Gastroesophageal sphincter (tissue), 4 donors: ENCODE data around the gene ZAR1. TPM values are rescaled to one million over a fixed set of nuclear protein-coding genes. Genes with fewer than 3 reads are reported as not detected.

Source experiments
- ATAC-seq: fragments of 150-250 bp; one replicate; pipeline ENCODE4 v1.9.1; 2016; ENCODE audit warnings: mild to moderate bottlenecking, moderate library complexity
- H3K27ac ChIP-seq, 4 donors: fragments of 200-600 bp; sonication (generic) in 3 of 4; 1 replicate in 3 of 4; 2 replicates in 1 of 4; pipeline ENCODE4 v1.5.1; 2016 to 2019
- H3K27me3 ChIP-seq: fragments of 200-600 bp; sonication (generic); one replicate; pipeline ENCODE4 v1.5.1; 2019
- H3K36me3 ChIP-seq, 2 donors: fragments of 200-600 bp; sonication (generic); one replicate each; pipeline ENCODE4 v1.5.1; 2019; ENCODE audit warnings: control low read depth in 1 of 2
- H3K4me1 ChIP-seq, 3 donors: fragments of 200-600 bp; sonication (generic); 1 replicate in 2 of 3; 2 replicates in 1 of 3; pipeline ENCODE4 v1.5.1; 2016 to 2019; ENCODE audit warnings: control low read depth in 2 of 3
- H3K4me3 ChIP-seq, 2 donors: fragments of 200-600 bp; sonication (generic); one replicate each; pipeline ENCODE4 v1.5.1; 2019; ENCODE audit warnings: mild to moderate bottlenecking in 1 of 2, moderate library complexity in 1 of 2
- H3K9me3 ChIP-seq, 3 donors: fragments of 200-600 bp; sonication (generic); one replicate each; pipeline ENCODE4 v1.5.1; 2017 to 2019; ENCODE audit warnings: control low read depth in 2 of 3
- CTCF ChIP-seq, 4 experiments: fragments of 200-600 bp in 2 of 4; fragments of 450-650 bp in 2 of 4; sonication (generic) in 1 of 4; IDR thresholded peaks; one replicate each; pipeline ENCODE4 v1.5.1; 2017 to 2019; ENCODE audit warnings: antibody characterized with exemption in 4 of 4, mild to moderate bottlenecking in 2 of 4, moderate library complexity in 2 of 4
- EP300 ChIP-seq: sonication (generic); formaldehyde crosslinking; IDR thresholded peaks from one replicate; pipeline ENCODE4 v1.6.1; 2017; ENCODE audit warnings: antibody characterized with exemption, mild to moderate bottlenecking
- POLR2A ChIP-seq, 2 donors: fragments of 450-650 bp; IDR thresholded peaks; one replicate each; pipeline ENCODE4 v1.6.1; 2017; ENCODE audit warnings: antibody characterized with exemption in 2 of 2, mild to moderate bottlenecking in 2 of 2, moderate library complexity in 1 of 2
- POLR2AphosphoS5 ChIP-seq: sonication (generic); formaldehyde crosslinking; IDR thresholded peaks from one replicate; pipeline ENCODE4 v1.6.1; 2017; ENCODE audit warnings: antibody characterized with exemption
- WGBS, 2 donors: methylation state at CpG; one replicate each; pipeline ENCODE4 v1.1.5; 2018; ENCODE audit warnings: low coverage in 1 of 2; 5-methylcytosine and 5-hydroxymethylcytosine counted together
- total RNA-seq, 4 donors: library from RNA; depleted of rRNA; stranded (reverse); fragments of >200 nt; gene quantifications; one replicate each; pipeline ENCODE4 v1.1.0, GENCODE V29; 2016

ZAR1 gene
- total RNA-seq, 4 donors from 2014 or later = not detected

GRCh38 chr4:48467891-48468290, 22.2 kb upstream of the ZAR1 start:
- WGBS, 2 donors = 48 to 51% methylated on average over 2 of the region's 5 CpGs
- Histone ChIP-seq H3K4me3 (no peak overlapping the region), H3K27ac (no peak overlapping the region), H3K36me3 (no peaks in the 10 kb centered on the region), H3K4me1 (no peaks in the 10 kb centered on the region), H3K9me3 (peaks cover 0 to 7% (median 0%) of the 10 kb centered on the region in 3 donors), H3K27me3 (no peaks in the 10 kb centered on the region)
- no peak for ATAC-seq
- TF ChIP-seq POLR2AphosphoS5 (no peak), EP300 (no peak), POLR2A (IDR thresholded peaks at IDR 0.05) (no peak), CTCF (IDR thresholded peaks at IDR 0.05) (no peak)

- H3K4me1 ChIP-seq = no peaks in the 10 kb centered on the region
- H3K27me3 ChIP-seq = no peaks in the 10 kb centered on the region
- WGBS, 2 donors = 50 to 63% methylated on average over 1 of the region's 1 CpG
- no peak for ATAC-seq
- TF ChIP-seq POLR2A (IDR thresholded peaks at IDR 0.05) (no peak), CTCF (IDR thresholded peaks at IDR 0.05) (no peak), EP300 (no peak), POLR2AphosphoS5 (no peak)
- H3K4me3 ChIP-seq = no peak overlapping the region
- H3K9me3 ChIP-seq = no peaks in the 10 kb centered on the region
- H3K36me3 ChIP-seq = no peaks in the 10 kb centered on the region
- no peak overlapping the region for H3K27ac ChIP-seq
Observed at GRCh38 chr4:48470137-48470536, 19.9 kb upstream of the ZAR1 start.

- H3K9me3 ChIP-seq = no peaks in the 10 kb centered on the region
- no peak for ATAC-seq
- 11 to 60% methylated on average over 2 of the region's 2 CpGs for WGBS, 2 donors
Observed at GRCh38 chr4:48470570-48470969, 19.5 kb upstream of the ZAR1 start.

GRCh38 chr4:48472794-48473193, 17.3 kb upstream of the ZAR1 start:
- Histone ChIP-seq H3K27ac (no peak overlapping the region), H3K4me1 (no peaks in the 10 kb centered on the region), H3K4me3 (no peak overlapping the region), H3K9me3 (no peaks in the 10 kb centered on the region), H3K36me3 (no peaks in the 10 kb centered on the region), H3K27me3 (no peaks in the 10 kb centered on the region)
- no peak for TF ChIP-seq POLR2AphosphoS5
- TF ChIP-seq CTCF (IDR thresholded peaks at IDR 0.05) = no peak
- TF ChIP-seq POLR2A (IDR thresholded peaks at IDR 0.05) = no peak
- TF ChIP-seq EP300 = no peak
- 73% methylated on average over 1 of the region's 1 CpG for WGBS, 2 donors
- ATAC-seq = no peak

More at GRCh38 chr4:48470570-48470969, 19.5 kb upstream of the ZAR1 start:
- Histone ChIP-seq H3K4me3 (no peak overlapping the region), H3K4me1 (no peaks in the 10 kb centered on the region), H3K27me3 (no peaks in the 10 kb centered on the region), H3K36me3 (no peaks in the 10 kb centered on the region), H3K27ac (no peak overlapping the region)
- TF ChIP-seq CTCF (IDR thresholded peaks at IDR 0.05) = no peak

GRCh38 chr4:48475770-48476169, 14.3 kb upstream of the ZAR1 start:
- H3K9me3 ChIP-seq = no peaks in the 10 kb centered on the region
- TF ChIP-seq CTCF (IDR thresholded peaks at IDR 0.05) (no peak), POLR2A (IDR thresholded peaks at IDR 0.05) (no peak), EP300 (no peak), POLR2AphosphoS5 (no peak)
- H3K4me3 ChIP-seq = no peak overlapping the region
- H3K36me3 ChIP-seq = no peaks in the 10 kb centered on the region
- H3K4me1 ChIP-seq = no peaks in the 10 kb centered on the region
- H3K27me3 ChIP-seq = peaks cover 4% of the 10 kb centered on the region
- H3K27ac ChIP-seq = no peak overlapping the region
- no peak for ATAC-seq
- 90 to 93% methylated on average over 5 to 6 of the region's 6 CpGs for WGBS, 2 donors
